GM18520 (cell line): ENCODE measurements around the gene CBX4.

Experiments
- ATAC-seq: cut with Tn5 transposase; IDR thresholded peaks from one replicate; pipeline ENCODE4 v1.9.1; 2021; ENCODE audit not compliant: unreplicated experiment

The CBX4 gene

GRCh38 chr17:79842656-79843473, 3.6 kb upstream of the CBX4 start:
- ATAC-seq, result no peak

- no peak for ATAC-seq
Measured at GRCh38 chr17:79842136-79842655, 3.0 kb upstream of the CBX4 start.

- no peak for ATAC-seq
Measured at GRCh38 chr17:79841369-79842135, 2.3 kb upstream of the CBX4 start.

GRCh38 chr17:79840989-79841286, 1.7 kb upstream of the CBX4 start:
- no peak for ATAC-seq

GRCh38 chr17:79840269-79840988, 1.2 kb upstream of the CBX4 start:
- no peak for ATAC-seq

- peak; percentile 20 for ATAC-seq
Measured at GRCh38 chr17:79838522-79839274, 542 bp downstream of the CBX4 start.

- no peak for ATAC-seq
Measured at GRCh38 chr17:79837888-79838521, 1.2 kb downstream of the CBX4 start.

- ATAC-seq, result no peak
Measured at GRCh38 chr17:79836972-79837887, 2.0 kb downstream of the CBX4 start.

- ATAC-seq, result no peak
Measured at GRCh38 chr17:79836510-79836971, 2.7 kb downstream of the CBX4 start.

- no peak for ATAC-seq
Measured at GRCh38 chr17:79835953-79836509, 3.2 kb downstream of the CBX4 start.

GRCh38 chr17:79835470-79835899, 3.8 kb downstream of the CBX4 start:
- no peak for ATAC-seq

GRCh38 chr17:79834565-79835469, 4.4 kb downstream of the CBX4 start:
- ATAC-seq, result no peak

GRCh38 chr17:79833744-79834564, 5.3 kb downstream of the CBX4 start:
- ATAC-seq, result no peak

GRCh38 chr17:79833110-79833450, 6.2 kb downstream of the CBX4 start:
- ATAC-seq, result no peak

GRCh38 chr17:79832218-79833109, 6.8 kb downstream of the CBX4 start:
- no peak for ATAC-seq
